ENCODE measurements around the gene ZMAT3.
A peak's percentile ranks its signal among the peaks of the same experiment; 100 is the strongest.
"Not testable (repeated sequence)": the region's sequence is repeated elsewhere in the genome, so short reads cannot be mapped to it uniquely, and the experiment has no call there.

The ZMAT3 gene

GRCh38 chr3:179071323-179072099, at the start of gene ZMAT3:
Gene ZMAT3, minus strand, starts transcription at chr3:179071809. Its CDS starts 4,057 bp downstream, at chr3:179067752.
- peak; percentile 86 for DNase-seq (ENCODE audit: extremely low spot score)
- ChIA-PET POLR2A (interaction anchor here (0.8 kb wide), 1 partner anchor 25 kb away, joined by 3 read pairs; no protein-coding TSS in a partner anchor), CTCF (interaction anchor here (1.1 to 5.1 kb wide), 7 partner anchors 11 to 249 kb away, joined by 3 to 33 read pairs (median 12); no protein-coding TSS in a partner anchor)
- no peak for TF ChIP-seq CTCF (IDR thresholded peaks at IDR 0.05; ENCODE audit: control extremely low read depth, extremely low read depth, low read depth, missing control alignments)

GRCh38 chr3:179116816-179117215, 45.2 kb upstream of the ZMAT3 start:
- no peak for TF ChIP-seq CTCF (IDR thresholded peaks at IDR 0.05; ENCODE audit: control extremely low read depth, extremely low read depth, low read depth, missing control alignments)
- no peak for DNase-seq (ENCODE audit: extremely low spot score)
- ChIA-PET CTCF (interaction anchor here (1.0 kb wide), 1 partner anchor 25 kb away, joined by 3 read pairs; no protein-coding TSS in a partner anchor), POLR2A (no interaction called here)

- POLR2A ChIA-PET; DNase-seq (ENCODE audit: extremely low spot score): not testable (repeated sequence)
- CTCF ChIA-PET: interaction anchor here (1.0 to 1.3 kb wide), 2 partner anchors 13 to 21 kb away, joined by 4 read pairs; no protein-coding TSS in a partner anchor
Observed at GRCh38 chr3:179115444-179115843, 43.8 kb upstream of the ZMAT3 start.

- DNase-seq (ENCODE audit: extremely low spot score): no peak
- POLR2A ChIA-PET: no interaction called here
- CTCF ChIA-PET: interaction anchor here (1.4 to 1.9 kb wide), 2 partner anchors 11 to 51 kb away, joined by 4 to 5 read pairs; no protein-coding TSS in a partner anchor
- no peak for TF ChIP-seq CTCF (IDR thresholded peaks at IDR 0.05; ENCODE audit: control extremely low read depth, extremely low read depth, low read depth, missing control alignments)
Observed at GRCh38 chr3:179113903-179114302, 42.3 kb upstream of the ZMAT3 start.

GRCh38 chr3:179108086-179108485, 36.5 kb upstream of the ZMAT3 start:
- ChIA-PET CTCF (interaction anchor here (1.0 to 2.2 kb wide), 4 partner anchors 11 to 207 kb away, joined by 4 to 10 read pairs (median 8); partner anchors contain the start of gene PIK3CA), POLR2A (no interaction called here)
- no peak for DNase-seq (ENCODE audit: extremely low spot score)
- no peak for TF ChIP-seq CTCF (IDR thresholded peaks at IDR 0.05; ENCODE audit: control extremely low read depth, extremely low read depth, low read depth, missing control alignments)

GRCh38 chr3:179107617-179108016, 36.0 kb upstream of the ZMAT3 start:
- POLR2A ChIA-PET: no interaction called here
- CTCF ChIA-PET: interaction anchor here (1.0 to 2.2 kb wide), 4 partner anchors 11 to 208 kb away, joined by 4 to 10 read pairs (median 8); partner anchors contain the start of gene PIK3CA
- DNase-seq (ENCODE audit: extremely low spot score): no peak
- no peak for TF ChIP-seq CTCF (IDR thresholded peaks at IDR 0.05; ENCODE audit: control extremely low read depth, extremely low read depth, low read depth, missing control alignments)

- ChIA-PET POLR2A (no interaction called here), CTCF (interaction anchor here (0.7 to 3.0 kb wide), 9 partner anchors 12 to 216 kb away, joined by 3 to 19 read pairs (median 4); no protein-coding TSS in a partner anchor)
- no peak for TF ChIP-seq CTCF (IDR thresholded peaks at IDR 0.05; ENCODE audit: control extremely low read depth, extremely low read depth, low read depth, missing control alignments)
- DNase-seq (ENCODE audit: extremely low spot score): no peak
Observed at GRCh38 chr3:179105881-179106280, 34.3 kb upstream of the ZMAT3 start.

All from GM10248 (cell line).